ENCODE data around the gene AHCYL1. TPM values are rescaled to one million over a fixed set of nuclear protein-coding genes. Genes with fewer than 3 reads are reported as not detected.

AHCYL1 gene
- total RNA-seq, 1 experiment from 2014 or later: 147 TPM

- intact Hi-C loops (cut with micrococcal nuclease; ENCODE audit: unreplicated experiment): no loop called here
Measured at GRCh38 chr1:110070282-110070669, 85.7 kb downstream of the AHCYL1 start.

GRCh38 chr1:110070671-110071242, 86.2 kb downstream of the AHCYL1 start, which contains the start of gene ALX3:
TSS of gene ALX3 (minus strand) at chr1:110070672. CDS start at chr1:110070612, 60 bp downstream.
- no peak within 1 kb of the TSS for H3K4me2 ChIP-seq
- no peak within 1 kb of the TSS for H3K27ac ChIP-seq
- H4K20me1 ChIP-seq (ENCODE audit: insufficient read depth): no peaks in the 10 kb centered on the region
- CTCF ChIA-PET: interaction anchor here (0.8 kb wide), 1 partner anchor 11 kb away, joined by 3 read pairs; no protein-coding TSS in a partner anchor
- H3K27me3 ChIP-seq (ENCODE audit: insufficient read depth, low read depth): no peaks in the 10 kb centered on the region
- H3K9me2 ChIP-seq (ENCODE audit: insufficient read depth): no peaks in the 10 kb centered on the region
- 0 out of 2 replicates have a peak, but pooled peaks cover 6% of the 10 kb centered on the region for H3K36me3 ChIP-seq (ENCODE audit: low read depth)
- POLR2A ChIA-PET (ENCODE audit: unreplicated experiment): interaction anchor here (0.5 kb wide), 1 partner anchor 263 kb away, joined by 3 read pairs; no protein-coding TSS in a partner anchor
- BruUV-seq (replicated peaks): no TSS peak
- H3K9me3 ChIP-seq (ENCODE audit: insufficient read depth, low read depth): no peaks in the 10 kb centered on the region
- intact Hi-C loops (cut with micrococcal nuclease; ENCODE audit: unreplicated experiment): no loop called here
- TF ChIP-seq CTCF (conservative IDR thresholded peaks at IDR 0.05) (no peak), EZH2 (IDR thresholded peaks at IDR 0.05; ENCODE audit: low read depth) (no peak)
- H3F3A ChIP-seq (ENCODE audit: insufficient read depth, low read depth): peaks cover 10% of the 10 kb centered on the region; the same call in 1 of the 2 replicates
- no peaks in the 10 kb centered on the region for H3K79me2 ChIP-seq (ENCODE audit: low read depth)
- H2AFZ ChIP-seq: no peak within 1 kb of the TSS
- no peak for DNase-seq
- no peaks in the 10 kb centered on the region for H3K4me1 ChIP-seq (replicated peaks; ENCODE audit: insufficient read depth)
- no peak within 1 kb of the TSS for H3K4me3 ChIP-seq

More at GRCh38 chr1:110070282-110070669, 85.7 kb downstream of the AHCYL1 start:
- Histone ChIP-seq H3K9me2 (ENCODE audit: insufficient read depth) (no peaks in the 10 kb centered on the region), H3K27ac (no peak overlapping the region), H4K20me1 (ENCODE audit: insufficient read depth) (no peaks in the 10 kb centered on the region), H3K4me2 (no peak overlapping the region), H3K27me3 (ENCODE audit: insufficient read depth, low read depth) (no peaks in the 10 kb centered on the region), H3K4me3 (no peak overlapping the region), H2AFZ (no peak overlapping the region), H3F3A (ENCODE audit: insufficient read depth, low read depth) (peaks cover 10% of the 10 kb centered on the region; the same call in 1 of the 2 replicates), H3K36me3 (ENCODE audit: low read depth) (0 out of 2 replicates have a peak, but pooled peaks cover 6% of the 10 kb centered on the region), H3K4me1 (replicated peaks; ENCODE audit: insufficient read depth) (no peaks in the 10 kb centered on the region), H3K79me2 (ENCODE audit: low read depth) (no peaks in the 10 kb centered on the region), H3K9me3 (ENCODE audit: insufficient read depth, low read depth) (no peaks in the 10 kb centered on the region)
- ChIA-PET CTCF (no interaction called here), POLR2A (ENCODE audit: unreplicated experiment) (no interaction called here)
- no TSS peak for BruUV-seq (replicated peaks)
- no peak for TF ChIP-seq CTCF (conservative IDR thresholded peaks at IDR 0.05)
- no peak for DNase-seq

Other genes starting within 250 kb of the AHCYL1 start
- gene GSTM3, start 243.7 kb upstream of the AHCYL1 start, total RNA-seq (2021): 101 and 110 TPM in 2 replicates
- 0.68 and 1.2 TPM in 2 replicates for gene EPS8L3, start 220.8 kb upstream of the AHCYL1 start, total RNA-seq (2021)
- 29.8 and 35.2 TPM in 2 replicates for gene CSF1, start 73.9 kb upstream of the AHCYL1 start, total RNA-seq (2021)
- gene STRIP1, start 49.9 kb downstream of the AHCYL1 start, total RNA-seq (2021): 32.1 and 36.5 TPM in 2 replicates
- gene ALX3, start 85.9 kb downstream of the AHCYL1 start, total RNA-seq (2021): not detected in 2 replicates
- 0.24 and 0.28 TPM in 2 replicates for gene UBL4B, start 127.7 kb downstream of the AHCYL1 start, total RNA-seq (2021)
- 3.2 and 4.5 TPM in 2 replicates for gene SLC6A17, start 165.7 kb downstream of the AHCYL1 start, total RNA-seq (2021)
- 8.6 and 9.4 TPM in 2 replicates for gene KCNC4, start 225.5 kb downstream of the AHCYL1 start, total RNA-seq (2021)